Right ventricle myocardium superior (tissue), 1 donor: ENCODE data around the gene PRRG3. TPM values are rescaled to one million over a fixed set of nuclear protein-coding genes. Genes with fewer than 3 reads are reported as not detected.
"Not testable (repeated sequence)": the region's sequence is repeated elsewhere in the genome, so short reads cannot be mapped to it uniquely, and the experiment has no call there.

Experiments used
- ATAC-seq: fragments of 200-7000 bp; cut with Tn5 transposase; one replicate; pipeline ENCODE4 v1.9.1; 2020; ENCODE audit warnings: mild to moderate bottlenecking; ENCODE audit not compliant: poor library complexity
- DNase-seq: peaks from one replicate; pipeline ENCODE4 v3.0.0-alpha.2; 2020
- intact Hi-C: fragments of 100-400 bp; cut with DNase I; formaldehyde crosslinking; loops from one replicate; pipeline ENCODE4 v1.11.2; 2022
- long read RNA-seq: library from polyadenylated mRNA; unstranded; transcript quantifications from one replicate; pipeline ENCODE4 v2.0.0, GENCODE V29; 2021
- total RNA-seq: library from RNA; stranded (reverse); fragmentation: NEBNext Ultra II Directional; extraction: Animal tissue kit (Norgen Biotek cat#: 25700); gene quantifications from one replicate; pipeline ENCODE4 v1.2.1, GENCODE V29; 2021
- donor health status: DM: no; HTN: yes; CAD: no; lungs with severe emphysema.

Gene PRRG3
- 2.2 TPM for total RNA-seq
- long read RNA-seq, partial matches to known transcripts, result 0 of 1 reads
- long read RNA-seq, other reads (novel, unspliced or antisense), result 0 of 1 reads

DNA sequence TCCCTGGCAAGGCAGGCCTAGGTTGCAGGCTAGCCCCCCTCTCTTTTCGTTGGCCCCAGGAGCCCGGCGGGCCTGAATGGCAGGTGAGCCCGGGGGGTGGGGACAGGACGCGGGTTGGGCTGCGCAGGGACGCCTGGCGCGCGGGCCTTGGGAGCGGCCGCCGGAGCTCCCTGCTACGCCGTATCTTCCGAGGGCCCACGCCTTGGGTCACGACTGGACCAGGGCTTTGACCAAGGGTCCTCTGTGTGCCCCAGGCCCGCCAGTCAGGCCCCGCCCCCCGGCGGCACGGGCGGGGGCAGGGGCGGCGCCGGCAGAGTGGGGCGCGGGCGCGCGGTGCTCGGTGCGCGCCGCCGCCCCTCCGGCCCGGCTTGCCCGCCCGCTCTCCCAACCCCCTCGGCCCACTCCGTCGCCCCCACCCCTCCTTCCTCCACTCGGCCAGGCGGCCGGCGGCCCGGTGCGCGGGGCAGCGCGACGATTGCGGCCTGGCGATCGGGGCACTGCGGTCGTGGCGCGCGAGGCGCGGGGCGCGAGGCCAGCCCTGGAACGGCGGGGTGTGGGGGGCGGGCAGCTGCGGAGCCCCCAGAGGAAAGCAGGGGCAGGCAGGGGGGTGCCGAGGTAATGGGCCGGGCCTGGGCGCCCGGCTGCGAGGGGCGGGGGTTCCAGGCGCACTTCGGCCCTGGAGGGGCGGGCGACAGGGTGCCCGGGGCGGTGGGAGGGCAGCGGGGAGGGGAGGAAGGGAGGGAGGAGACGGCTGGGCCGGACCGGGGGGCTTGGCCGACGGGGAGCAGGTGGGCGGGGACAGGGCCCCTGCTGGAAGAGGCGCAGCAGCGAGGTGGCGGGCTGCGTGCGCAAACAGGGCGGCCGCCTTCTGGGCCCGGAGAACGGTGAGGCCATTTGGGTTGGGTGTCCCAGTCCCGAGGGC is at the start of gene PRRG3:
Gene PRRG3 (plus strand): TSS at position 798 of the 922 bp plus-strand sequence. CDS start 3,357 bp downstream, outside the sequence.
- no peak for DNase-seq
- intact Hi-C loops, result no loop called here
- no peak for ATAC-seq

DNA sequence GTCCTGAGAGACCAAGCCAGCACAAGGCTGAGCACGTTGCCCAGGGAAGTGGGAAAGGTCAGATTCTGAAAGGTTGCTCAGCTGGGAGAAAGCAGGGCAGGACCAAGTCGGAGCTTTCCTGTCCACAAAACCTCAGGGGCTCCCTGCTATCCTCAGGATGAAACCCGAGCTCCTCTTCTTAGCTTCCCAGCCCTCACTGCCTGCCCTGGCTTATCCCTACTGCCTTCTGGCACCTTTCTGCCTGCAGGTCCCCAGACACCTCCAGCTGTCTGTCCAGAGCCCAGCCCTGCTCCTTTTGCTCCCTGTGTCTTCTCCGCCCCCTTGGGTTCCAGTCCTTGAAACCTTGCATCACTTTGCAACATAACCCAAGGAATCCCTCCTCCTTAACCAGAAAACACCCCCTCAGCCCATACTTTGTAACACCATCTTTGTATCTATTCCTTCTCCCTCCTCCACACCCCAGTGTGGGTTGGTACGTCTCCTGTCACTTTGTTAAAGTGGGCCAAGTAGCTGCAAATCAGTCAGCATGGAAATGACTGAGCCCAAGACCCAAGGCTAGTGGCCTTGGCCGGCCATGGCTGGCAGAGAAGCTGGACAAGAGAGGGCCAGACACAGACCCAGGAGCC is 20.0 kb upstream of the PRRG3 start:
- DNase-seq (no peak), ATAC-seq (no peak)
- intact Hi-C loops, result no loop called here

GRCh38 chrX:151676196-151676595 is 19.1 kb upstream of the PRRG3 start:
- ATAC-seq, result no peak
- DNase-seq, result no peak
- intact Hi-C loops, result no loop called here

- intact Hi-C loops, result loop anchor here (2.0 kb wide), 1 partner anchor 529 kb away; no protein-coding TSS in a partner anchor
- DNase-seq (no peak), ATAC-seq (no peak)
Measured at GRCh38 chrX:151679798-151680402, 15.4 kb upstream of the PRRG3 start.

DNA sequence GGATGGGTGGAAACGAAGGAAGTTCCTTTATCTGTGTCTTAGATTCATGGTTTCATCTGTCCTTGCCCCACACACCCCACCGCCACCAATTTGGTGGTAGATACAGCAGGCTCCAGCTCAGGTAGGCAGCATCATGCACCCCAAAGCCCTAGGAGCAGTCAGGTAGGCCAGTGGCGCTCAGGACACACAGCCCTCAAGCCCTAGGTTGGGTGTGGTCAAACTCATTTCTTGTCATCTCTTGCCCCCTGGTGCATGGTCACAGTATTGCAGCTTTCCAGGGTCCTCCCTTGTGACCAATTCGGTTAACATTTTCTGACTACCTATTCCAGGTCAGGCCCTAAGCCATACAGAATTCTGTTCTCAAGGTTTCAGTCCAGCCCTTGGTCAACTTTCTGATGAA is 14.5 kb upstream of the PRRG3 start:
- ATAC-seq (peak; percentile 61), DNase-seq (no peak)

GRCh38 chrX:151687635-151688034 is 7.6 kb upstream of the PRRG3 start:
- intact Hi-C loops, result no loop called here
- ATAC-seq (no peak), DNase-seq (no peak)

More for the DNA sequence above, 14.5 kb upstream of the PRRG3 start:
- intact Hi-C loops, result loop anchor here (2.0 kb wide), 1 partner anchor 530 kb away; no protein-coding TSS in a partner anchor

DNA sequence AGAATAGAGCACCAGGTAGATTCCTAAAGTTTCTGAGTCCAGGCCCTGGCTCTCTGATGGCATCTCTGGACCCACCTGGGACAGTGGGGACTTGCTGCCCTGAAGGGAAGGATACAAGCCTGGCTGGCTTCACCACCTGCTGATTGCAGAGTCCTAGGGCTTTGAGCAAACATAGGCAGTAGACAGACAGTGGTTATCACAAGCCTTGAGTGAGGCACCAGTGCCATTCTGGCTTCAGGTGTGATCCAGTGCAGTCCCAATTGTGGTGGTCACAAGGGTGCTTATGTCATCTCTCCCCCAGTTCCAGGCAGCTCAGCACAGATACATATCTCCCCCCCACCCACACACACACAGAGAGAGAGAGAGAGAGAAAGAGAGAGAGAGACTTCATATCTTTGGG is 6.6 kb upstream of the PRRG3 start:
- intact Hi-C loops, result no loop called here
- ATAC-seq (no peak), DNase-seq (no peak)

GRCh38 chrX:151692825-151693224 is 2.4 kb upstream of the PRRG3 start:
- DNase-seq, result no peak
- ATAC-seq, result no peak
- intact Hi-C loops, result no loop called here

DNA sequence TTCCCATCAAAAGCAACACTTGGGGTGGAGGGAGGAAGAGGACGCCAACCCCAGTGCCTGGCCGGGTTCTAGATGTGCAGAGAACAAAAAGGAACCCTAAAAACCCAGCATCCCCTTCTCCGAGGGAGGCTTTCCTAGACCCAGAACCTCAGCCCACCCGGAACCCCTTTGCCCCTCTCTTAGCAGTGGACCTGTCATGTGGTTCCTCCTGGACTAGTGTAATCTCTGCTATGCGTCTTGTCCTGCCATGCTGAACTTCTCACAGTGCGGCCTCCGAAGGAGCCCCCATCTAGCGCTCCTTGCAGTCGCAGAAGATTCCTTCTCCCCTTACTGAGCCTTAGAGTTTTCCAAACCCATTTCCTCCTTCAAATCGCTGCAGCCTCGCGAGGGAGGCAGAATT is 1.1 kb upstream of the PRRG3 start:
- ATAC-seq (no peak), DNase-seq (no peak)
- intact Hi-C loops, result no loop called here

GRCh38 chrX:151695583-151696340 is 504 bp downstream of the PRRG3 start:
- intact Hi-C loops, result no loop called here
- ATAC-seq (no peak), DNase-seq (no peak)

DNA sequence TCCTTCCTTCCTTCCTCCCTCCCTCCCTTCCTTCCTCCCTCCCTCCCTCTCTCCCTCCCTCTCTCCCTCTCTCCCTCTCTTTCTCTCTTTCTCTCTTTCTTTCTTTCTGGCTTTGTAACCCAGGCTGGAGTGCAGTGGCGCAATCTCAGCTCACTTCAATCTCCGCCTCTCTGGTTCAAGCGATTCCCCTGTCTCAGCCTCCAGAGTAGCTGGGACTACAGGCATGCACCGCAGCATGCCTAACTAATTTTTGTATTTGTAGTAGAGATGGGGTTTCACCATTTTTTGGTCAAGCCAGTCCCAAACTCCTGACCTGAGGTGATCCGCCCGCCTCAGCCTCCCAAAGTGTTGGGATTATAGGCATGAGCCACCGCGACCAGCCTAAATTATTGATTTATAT is 1.8 kb downstream of the PRRG3 start:
- intact Hi-C loops, ATAC-seq, DNase-seq: not testable (repeated sequence)

DNA sequence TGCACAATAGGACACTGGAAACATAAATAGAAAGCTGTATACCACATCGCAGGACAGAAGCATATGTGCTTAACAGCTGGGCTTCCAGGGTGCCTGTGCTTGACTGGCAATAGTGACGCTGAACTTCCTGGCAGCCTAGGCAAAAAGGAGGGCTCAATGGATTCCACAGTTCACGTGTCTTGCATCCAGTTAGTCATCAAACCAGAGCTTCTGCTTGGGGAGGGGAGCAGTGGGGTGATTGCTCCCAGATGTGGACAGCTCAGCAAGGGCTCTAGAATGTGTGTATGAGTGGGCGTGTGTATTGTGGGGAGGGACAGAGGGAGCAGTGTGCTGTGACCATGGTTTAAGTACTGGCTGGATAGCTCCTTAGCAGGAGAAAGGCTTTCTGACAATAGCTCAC is 2.3 kb downstream of the PRRG3 start:
- DNase-seq, result no peak
- intact Hi-C loops, result no loop called here
- ATAC-seq, result no peak

GRCh38 chrX:151698485-151698884 is 3.2 kb downstream of the PRRG3 start:
- ATAC-seq, result no peak
- DNase-seq, result no peak
- intact Hi-C loops, result no loop called here

- DNase-seq (no peak), ATAC-seq (no peak)
- intact Hi-C loops, result no loop called here
Measured at GRCh38 chrX:151699746-151700145, 4.5 kb downstream of the PRRG3 start.

DNA sequence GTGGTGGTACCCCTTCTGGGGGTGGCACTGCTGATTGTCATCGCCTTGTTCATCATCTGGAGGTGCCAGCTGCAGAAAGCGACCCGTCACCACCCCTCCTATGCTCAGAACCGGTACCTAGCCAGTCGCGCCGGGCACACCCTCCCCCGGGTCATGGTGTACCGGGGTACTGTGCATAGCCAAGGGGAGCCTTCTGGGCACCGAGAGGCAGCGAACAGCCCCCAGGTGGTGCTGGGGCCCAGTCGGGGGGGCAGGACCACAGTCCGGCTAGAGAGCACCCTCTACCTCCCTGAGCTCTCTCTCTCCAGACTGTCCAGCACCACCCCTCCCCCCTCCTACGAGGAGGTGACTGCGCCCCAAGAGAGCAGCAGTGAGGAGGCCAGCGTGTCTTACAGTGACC is 5.3 kb downstream of the PRRG3 start:
- no peak for DNase-seq
- ATAC-seq, result no peak
- intact Hi-C loops, result no loop called here

GRCh38 chrX:151701071-151701470 is 5.8 kb downstream of the PRRG3 start:
- ATAC-seq (no peak), DNase-seq (no peak)
- intact Hi-C loops, result no loop called here

- no peak for DNase-seq
- intact Hi-C loops, result no loop called here
- no peak for ATAC-seq
Measured at GRCh38 chrX:151701531-151701930, 6.3 kb downstream of the PRRG3 start.

DNA sequence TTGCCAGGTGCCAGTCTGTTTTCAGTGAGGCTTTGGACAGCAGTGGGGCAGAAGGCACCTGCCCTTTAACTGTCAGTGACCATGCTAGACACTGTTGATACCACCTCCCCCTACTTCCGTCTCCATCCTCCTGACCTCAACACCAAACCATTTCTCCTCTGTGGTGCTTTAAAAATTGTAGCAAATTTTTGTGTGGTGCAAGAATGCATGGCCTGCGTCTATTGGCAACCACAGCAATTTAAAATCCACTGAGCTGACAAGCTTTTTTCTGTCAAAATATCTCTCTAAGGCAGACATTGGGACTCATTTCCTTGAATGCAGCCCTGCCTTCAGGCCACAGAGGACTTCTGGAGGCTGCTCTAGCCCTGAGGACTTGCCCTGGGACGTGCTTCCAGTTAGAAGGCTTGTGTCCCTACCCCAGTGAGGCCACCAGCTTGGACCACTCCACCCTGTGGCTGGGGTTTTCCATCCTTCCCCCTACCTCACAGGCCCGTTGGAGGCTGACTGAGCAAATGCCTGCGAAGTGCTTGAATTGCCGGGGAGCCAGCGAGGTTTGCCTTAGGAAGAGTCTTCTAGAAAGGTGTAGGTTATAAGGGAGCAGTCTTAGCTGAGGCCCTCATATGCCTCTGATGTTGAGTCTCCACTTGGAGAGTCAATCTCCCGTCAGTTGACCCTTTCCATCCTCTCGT is 6.9 kb downstream of the PRRG3 start:
- DNase-seq, result no peak
- intact Hi-C loops, result no loop called here
- ATAC-seq, result no peak
